Retinal pigment epithelial cell (primary cell): ENCODE data around the gene COTL1.
A peak's percentile ranks its signal among the peaks of the same experiment; 100 is the strongest.
"Not testable (repeated sequence)": the region's sequence is repeated elsewhere in the genome, so short reads cannot be mapped to it uniquely, and the experiment has no call there.

Experiments used
- DNase-seq: peaks from one replicate; pipeline ENCODE4 v3.0.0-alpha.2; 2010; ENCODE audit warnings: low read depth
- H3K4me3 ChIP-seq: 2 replicates; pipeline ENCODE4 v1.5.1; 2011; ENCODE audit warnings: mild to moderate bottlenecking, low read length, control low read depth, moderate library complexity
- CTCF ChIP-seq: conservative IDR thresholded peaks from 2 replicates; pipeline ENCODE4 v1.5.1; 2011; ENCODE audit warnings: low read depth, low read length, control low read depth, inconsistent platforms

The COTL1 gene

GRCh38 chr16:84643180-84643583 lies 25.3 kb upstream of the COTL1 start:
- DNase-seq: no peak
- TF ChIP-seq CTCF: no peak
- H3K4me3 ChIP-seq: no peak overlapping the region

- H3K4me3 ChIP-seq: no peak overlapping the region
- no peak for DNase-seq
- TF ChIP-seq CTCF: no peak
These were observed 23.9 kb upstream of the COTL1 start for GRCh38 chr16:84641643-84642358.

- no peak overlapping the region for H3K4me3 ChIP-seq
- no peak for DNase-seq
- TF ChIP-seq CTCF: no peak
These were observed 22.3 kb upstream of the COTL1 start for GRCh38 chr16:84640145-84640544.

- H3K4me3 ChIP-seq: no peak overlapping the region
- DNase-seq: no peak
- no peak for TF ChIP-seq CTCF
These were observed 20.4 kb upstream of the COTL1 start for GRCh38 chr16:84638231-84638806.

GRCh38 chr16:84637709-84638108 lies 19.8 kb upstream of the COTL1 start:
- no peak overlapping the region for H3K4me3 ChIP-seq
- DNase-seq: no peak
- no peak for TF ChIP-seq CTCF

GRCh38 chr16:84635702-84636101 lies 17.8 kb upstream of the COTL1 start:
- no peak overlapping the region for H3K4me3 ChIP-seq
- no peak for DNase-seq
- no peak for TF ChIP-seq CTCF

- H3K4me3 ChIP-seq: no peak overlapping the region
- peak; percentile 58 for DNase-seq
- TF ChIP-seq CTCF: no peak
These were observed 15.7 kb upstream of the COTL1 start for GRCh38 chr16:84633622-84634021.

- H3K4me3 ChIP-seq, DNase-seq: not testable (repeated sequence)
These were observed 15.0 kb upstream of the COTL1 start for GRCh38 chr16:84632862-84633261.
